ENCODE results near the gene OTOP2. TPM values are rescaled to one million over a fixed set of nuclear protein-coding genes. Genes with fewer than 3 reads are reported as not detected.

Gene OTOP2
- total and polyA plus RNA-seq, 10 of the 15 experiments (the other 5 are each of a cell fraction or from before 2014, with no cell fraction given), result not detected

- no peak for TF ChIP-seq EZH2 (IDR thresholded peaks at IDR 0.05; ENCODE audit: borderline replicate concordance, control insufficient read depth, low read depth, low read length)
- no peak for TF ChIP-seq NFYB (IDR thresholded peaks at IDR 0.05; ENCODE audit: insufficient read depth, low read depth, low read length)
- TF ChIP-seq RCOR1 (conservative IDR thresholded peaks at IDR 0.05; ENCODE audit: low read depth, low read length), result no peak
- TF ChIP-seq ZNF592 (IDR thresholded peaks at IDR 0.05), result no peak
- TF ChIP-seq BCL11A (IDR thresholded peaks at IDR 0.05; ENCODE audit: low read depth, low read length), result no peak
These were observed 40.8 kb upstream of the OTOP2 start (continued) for GRCh38 chr17:74883241-74883745.

GRCh38 chr17:74888469-74888868 is 35.6 kb upstream of the OTOP2 start:
- WGBS (ENCODE audit: insufficient coverage, insufficient replicate concordance, low lambda C conversion rate, missing lambda C conversion rate), result 23% methylated on average over 13 of the region's 13 CpGs
- H3K4me1 ChIP-seq (ENCODE audit: control insufficient read depth, insufficient read depth, low read length), result no peaks in the 10 kb centered on the region
- no peak overlapping the region for H3K27ac ChIP-seq (ENCODE audit: control insufficient read depth, insufficient read depth)
- intact Hi-C loops (cut with micrococcal nuclease; ENCODE audit: unreplicated experiment), result no loop called here
- H3K27me3 ChIP-seq (replicated peaks in 1 of 2; ENCODE audit: control insufficient read depth in 2 of 2, insufficient read depth in 2 of 2, low read length in 1 of 2), result peaks cover 0 to 2% of the 10 kb centered on the region in 2 experiments; a peak in 2 of 4 replicates
- no peaks in the 10 kb centered on the region for H4K20me1 ChIP-seq (ENCODE audit: control insufficient read depth, insufficient read depth)
- ChIA-PET CTCF (interaction anchor here (1.9 kb wide), 1 partner anchor 25 kb away, joined by 7 read pairs; no protein-coding TSS in a partner anchor), RAD21 (ENCODE audit: unreplicated experiment) (no interaction called here), POLR2A (no interaction called here), SMC1A (ENCODE audit: uncharacterized antibody, unreplicated experiment) (interaction anchor here (1.0 kb wide), 1 partner anchor 16 kb away, joined by 3 read pairs; the partner anchor contains the start of gene FDXR)
- DNase-seq (ENCODE audit: low read depth, low spot score) (no peak), ATAC-seq (no peak), FAIRE-seq (no peak)
- H3K36me3 ChIP-seq (ENCODE audit: control insufficient read depth in 2 of 2, insufficient read depth in 2 of 2, low read length in 1 of 2), result no peaks in the 10 kb centered on the region
- no peak overlapping the region for H3K9ac ChIP-seq (ENCODE audit: control insufficient read depth, insufficient read depth, low read length)
- no peak overlapping the region for H2AFZ ChIP-seq (ENCODE audit: control insufficient read depth, low read depth, low read length)
- H3K79me2 ChIP-seq (ENCODE audit: control insufficient read depth, insufficient read depth, low read length), result no peaks in the 10 kb centered on the region
- in situ Hi-C loops (cut with MboI), result no loop called here
- no peaks in the 10 kb centered on the region for H3K9me3 ChIP-seq (replicated peaks; ENCODE audit: control insufficient read depth, insufficient read depth, low read length)
- no peak overlapping the region for H3K4me2 ChIP-seq (ENCODE audit: control insufficient read depth, insufficient read depth)
- no peak overlapping the region for H3K4me3 ChIP-seq
- BruUV-seq (replicated peaks), result no TSS peak
- TF ChIP-seq POLR2AphosphoS5 (IDR thresholded peaks at IDR 0.05; ENCODE audit: low read length) (no peak), HDGF (IDR thresholded peaks at IDR 0.05) (no peak), SMC3 (IDR thresholded peaks at IDR 0.05; ENCODE audit: borderline replicate concordance, low read length) (no peak), STAT3 (IDR thresholded peaks at IDR 0.05; ENCODE audit: low read depth, low read length) (no peak), ZBTB11 (CRISPR knock-in tag; IDR thresholded peaks at IDR 0.05) (no peak), SREBF1 (IDR thresholded peaks at IDR 0.05; ENCODE audit: low read length) (no peak), ZSCAN29 (IDR thresholded peaks at IDR 0.05) (no peak), NR2C1 (IDR thresholded peaks at IDR 0.05) (no peak), PML (IDR thresholded peaks at IDR 0.05; ENCODE audit: low read length) (no peak), ATF3 (IDR thresholded peaks at IDR 0.05; ENCODE audit: borderline replicate concordance, extremely low read depth, low read depth, low read length) (no peak)

Data from GM12878 (cell line).